Activated CD4-positive, alpha-beta T cell treated with anti-CD3 and anti-CD28 coated beads for 1 hour (primary cell): Measurements from ENCODE around the gene NELFE.
A peak's percentile ranks its signal among the peaks of the same experiment; 100 is the strongest.

ENCODE experiments used
- DNase-seq: peaks from one replicate; pipeline ENCODE4 v3.0.0-alpha.2; 2020

NELFE gene

DNA sequence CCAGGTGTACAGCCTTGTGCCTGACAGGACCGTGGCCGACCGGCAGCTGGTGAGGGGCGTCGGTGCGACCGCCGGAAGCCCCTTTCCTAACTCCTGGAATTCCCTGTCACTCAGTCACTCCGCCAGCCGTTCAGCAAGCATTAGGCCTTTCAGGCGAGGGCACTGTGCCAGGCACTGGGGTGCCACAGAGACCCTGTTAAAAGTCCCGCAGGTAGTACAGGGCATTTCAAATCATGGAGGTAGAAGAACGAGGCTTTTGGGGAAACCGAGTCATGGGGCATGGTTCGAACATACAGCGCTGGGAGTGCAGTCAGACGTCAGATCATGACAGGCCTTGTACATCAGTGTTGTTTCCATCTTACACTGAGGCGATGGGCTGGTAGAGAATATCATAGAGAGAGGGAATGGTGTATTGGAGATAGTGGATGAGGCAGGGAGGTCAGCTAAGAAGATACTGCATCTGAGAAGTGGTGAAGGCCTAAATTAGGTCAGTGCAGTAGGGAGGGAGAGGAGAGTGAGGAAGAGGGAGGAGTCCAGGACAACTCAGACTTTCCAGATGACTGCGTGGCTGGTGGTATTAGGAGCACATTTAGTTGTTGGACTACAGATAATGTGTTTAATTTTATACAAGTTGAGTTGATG is 14.1 kb upstream of the NELFE start:
- no peak for DNase-seq

DNA sequence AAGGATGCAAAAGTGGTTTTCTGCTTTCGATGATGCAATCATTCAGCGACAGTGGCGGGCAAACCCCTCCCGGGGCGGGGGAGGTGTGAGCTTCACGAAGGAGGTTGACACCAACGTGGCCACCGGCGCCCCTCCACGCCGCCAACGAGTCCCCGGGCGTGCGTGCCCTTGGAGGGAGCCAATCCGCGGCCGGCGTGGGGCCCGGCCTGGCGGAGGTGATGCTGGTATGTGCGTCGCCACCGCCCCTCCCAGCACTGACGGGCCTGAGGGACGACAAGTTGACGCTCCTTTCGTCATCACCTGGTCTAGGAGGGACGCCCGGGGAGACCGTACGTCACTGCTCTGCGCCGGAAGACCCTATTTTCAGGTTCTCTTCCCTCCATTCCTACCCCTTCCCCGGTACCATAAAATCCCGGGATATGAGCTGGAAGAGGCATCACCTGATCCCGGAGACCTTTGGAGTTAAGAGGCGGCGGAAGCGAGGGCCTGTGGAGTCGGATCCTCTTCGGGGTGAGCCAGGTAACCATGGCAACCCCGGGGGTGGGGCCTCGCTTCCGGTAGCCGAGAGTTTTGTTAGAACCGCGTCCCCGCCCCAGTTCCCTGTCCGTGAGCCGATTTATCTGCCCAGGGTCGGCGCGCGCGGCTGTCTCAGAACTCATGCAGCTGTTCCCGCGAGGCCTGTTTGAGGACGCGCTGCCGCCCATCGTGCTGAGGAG is 13.4 kb upstream of the NELFE start, which contains the start of gene DXO:
Gene DXO, minus strand, starts transcription at position 146 of the 716 bp plus-strand sequence. CDS start 463 bp downstream, outside the sequence.
- DNase-seq, result peak; percentile 94

DNA sequence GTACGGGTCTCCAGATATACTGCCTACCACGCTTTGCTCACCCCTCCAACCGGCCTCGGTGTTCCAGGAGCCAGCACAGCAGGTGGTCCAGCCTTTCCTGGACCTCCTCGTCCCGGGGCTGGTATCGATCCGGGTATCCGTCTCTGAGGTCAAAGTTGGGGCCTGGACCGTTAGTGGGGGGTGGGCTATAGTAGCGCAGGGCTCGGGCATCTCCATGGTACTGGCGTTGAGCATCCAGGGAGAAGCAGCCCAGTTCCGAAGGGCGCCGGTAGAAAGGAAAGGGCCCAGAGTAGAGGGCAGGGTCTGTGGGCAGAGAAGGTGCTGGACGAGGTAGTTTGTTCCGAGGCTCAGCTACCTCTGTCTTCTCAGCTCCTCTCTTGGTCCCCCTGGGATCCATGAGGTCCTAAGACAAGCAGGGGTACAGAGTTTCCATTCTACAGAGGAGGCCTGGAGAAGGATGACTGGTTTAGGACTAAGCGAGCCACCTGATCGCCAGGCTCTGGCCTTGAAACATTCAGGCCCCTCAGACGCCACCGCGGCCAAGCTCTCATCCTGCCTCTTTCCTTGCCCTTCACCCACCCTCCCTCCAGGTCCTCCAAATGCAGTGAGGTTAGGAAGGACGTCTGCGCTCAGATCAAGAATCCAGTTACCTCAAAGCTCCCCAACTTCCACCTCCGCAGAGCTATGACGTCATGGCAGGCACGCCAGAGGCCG is 12.7 kb upstream of the NELFE start:
- DNase-seq, result no peak

DNA sequence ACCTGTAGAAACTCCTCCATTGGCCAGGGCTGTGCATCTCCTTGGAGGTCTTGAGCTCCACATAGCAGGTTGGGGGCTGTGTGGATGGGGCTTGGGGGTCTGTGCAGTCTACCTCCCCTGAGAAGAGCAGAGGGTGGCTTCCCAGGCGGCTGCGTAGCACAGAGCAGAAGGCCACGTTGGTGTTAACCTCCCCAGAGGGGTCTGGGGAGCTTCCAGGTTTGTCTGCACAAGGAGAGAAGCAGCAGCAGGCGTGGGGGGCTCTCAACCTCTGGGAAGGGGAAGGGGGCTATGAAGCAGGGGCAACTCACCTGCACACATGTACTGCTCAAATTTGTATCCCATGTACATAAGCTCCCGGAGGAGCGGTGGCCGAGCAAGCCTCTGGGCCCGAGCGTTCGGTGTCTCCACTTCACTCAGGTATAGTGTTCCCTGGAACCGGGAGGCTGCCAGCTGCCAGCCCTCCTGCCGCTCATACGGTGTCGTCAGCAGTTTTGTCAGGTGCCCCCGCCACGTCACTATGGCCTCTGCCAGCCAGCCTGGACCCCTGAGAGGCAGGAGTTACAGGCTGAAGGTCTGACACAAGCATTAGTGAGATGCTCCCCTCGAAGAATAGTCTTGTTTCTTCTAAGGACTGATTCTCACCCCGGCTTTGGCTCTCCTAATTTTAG is 12.0 kb upstream of the NELFE start:
- DNase-seq, result no peak

DNA sequence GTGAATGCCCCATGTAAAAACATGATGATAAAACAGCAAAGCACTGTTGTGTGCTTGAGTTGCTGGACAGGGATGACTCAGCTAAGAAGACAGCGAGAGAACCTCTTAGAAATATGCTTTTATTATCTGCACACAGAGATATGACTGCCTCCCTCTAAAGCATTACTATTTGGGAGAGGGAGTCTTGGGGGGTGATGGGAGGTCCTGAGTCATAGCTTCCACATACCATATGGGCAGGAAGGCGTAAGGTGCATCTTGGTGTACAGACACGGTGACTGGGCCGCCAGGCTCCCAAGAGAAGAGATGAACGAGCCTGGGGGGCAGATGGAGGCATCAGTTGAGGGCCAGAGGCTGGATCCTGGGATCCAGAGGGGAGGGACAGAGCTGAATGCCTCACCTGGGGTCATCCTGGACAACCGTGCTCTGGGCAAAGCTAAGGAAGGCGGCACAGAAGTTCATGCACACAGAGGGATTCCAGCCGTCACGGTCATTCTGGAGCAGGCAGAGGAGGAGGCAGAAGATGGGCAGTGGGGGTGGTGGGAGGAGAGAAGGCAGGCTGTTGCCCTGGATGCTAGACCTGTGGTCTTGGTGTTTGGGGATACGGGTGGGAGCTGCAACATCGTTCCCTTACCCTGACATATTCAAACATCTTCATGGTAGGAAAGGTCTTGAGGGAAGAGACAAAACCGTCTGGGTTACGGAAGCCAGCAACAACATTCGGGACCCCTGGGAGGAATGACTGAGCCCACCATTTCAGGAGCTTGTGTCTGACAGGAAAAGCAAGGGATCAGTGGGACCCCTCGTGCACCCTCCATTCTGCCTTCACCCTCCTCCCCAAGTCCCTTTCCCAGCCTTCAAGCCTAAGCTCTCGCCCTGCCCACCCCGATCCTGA is 11.2 kb upstream of the NELFE start:
- no peak for DNase-seq

DNA sequence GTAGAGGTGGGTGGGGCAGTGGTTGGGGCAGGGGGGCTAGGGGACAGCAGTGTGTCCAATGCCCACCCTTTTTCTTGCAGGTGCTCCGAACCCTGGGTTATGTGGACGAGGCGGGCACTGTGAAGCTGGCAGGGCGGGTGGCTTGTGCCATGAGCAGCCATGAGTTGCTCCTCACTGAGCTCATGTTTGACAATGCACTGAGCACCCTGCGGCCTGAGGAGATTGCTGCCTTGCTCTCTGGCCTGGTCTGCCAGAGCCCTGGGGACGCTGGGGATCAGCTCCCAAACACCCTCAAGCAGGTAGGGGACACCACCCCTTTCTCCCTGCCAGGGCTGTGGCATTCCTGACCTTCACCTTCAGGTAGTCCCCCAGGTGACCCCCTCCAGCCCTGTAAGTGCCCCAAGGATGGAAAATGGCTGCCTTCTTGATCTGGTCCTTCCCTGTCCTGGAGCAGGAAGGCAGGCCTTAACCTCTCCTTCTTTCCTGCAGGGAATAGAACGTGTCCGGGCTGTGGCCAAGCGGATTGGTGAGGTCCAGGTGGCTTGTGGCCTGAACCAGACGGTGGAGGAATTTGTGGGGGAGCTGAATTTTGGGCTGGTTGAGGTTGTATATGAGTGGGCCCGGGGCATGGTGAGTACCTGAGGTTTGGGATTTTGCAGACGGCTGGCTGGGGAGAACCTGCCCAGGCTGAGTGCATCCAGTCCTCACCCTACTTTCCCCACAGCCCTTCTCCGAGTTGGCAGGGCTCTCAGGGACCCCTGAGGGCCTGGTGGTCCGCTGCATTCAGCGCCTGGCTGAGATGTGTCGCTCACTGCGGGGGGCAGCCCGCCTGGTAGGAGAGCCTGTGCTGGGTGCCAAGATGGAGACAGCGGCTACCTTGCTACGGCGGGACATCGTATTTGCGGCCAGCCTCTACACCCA is 10.3 kb upstream of the NELFE start:
- DNase-seq, result no peak

DNA sequence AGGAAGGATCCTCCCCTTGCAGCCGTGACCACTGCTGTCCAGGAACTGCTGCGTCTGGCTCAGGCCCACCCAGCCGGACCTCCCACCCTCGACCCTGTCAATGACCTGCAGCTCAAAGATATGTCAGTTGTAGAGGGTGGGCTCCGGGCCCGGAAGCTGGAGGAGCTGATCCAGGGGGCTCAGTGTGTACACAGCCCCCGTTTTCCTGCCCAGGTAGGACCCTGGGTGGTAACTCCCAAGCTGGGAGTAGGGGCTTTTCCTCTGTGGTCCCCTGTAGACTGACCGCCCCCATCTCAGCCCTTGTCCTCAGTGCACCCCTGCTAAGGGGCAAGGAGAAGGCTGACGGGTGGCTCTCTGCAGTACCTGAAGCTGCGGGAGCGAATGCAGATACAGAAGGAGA is 9.6 kb upstream of the NELFE start:
- DNase-seq, result no peak

DNA sequence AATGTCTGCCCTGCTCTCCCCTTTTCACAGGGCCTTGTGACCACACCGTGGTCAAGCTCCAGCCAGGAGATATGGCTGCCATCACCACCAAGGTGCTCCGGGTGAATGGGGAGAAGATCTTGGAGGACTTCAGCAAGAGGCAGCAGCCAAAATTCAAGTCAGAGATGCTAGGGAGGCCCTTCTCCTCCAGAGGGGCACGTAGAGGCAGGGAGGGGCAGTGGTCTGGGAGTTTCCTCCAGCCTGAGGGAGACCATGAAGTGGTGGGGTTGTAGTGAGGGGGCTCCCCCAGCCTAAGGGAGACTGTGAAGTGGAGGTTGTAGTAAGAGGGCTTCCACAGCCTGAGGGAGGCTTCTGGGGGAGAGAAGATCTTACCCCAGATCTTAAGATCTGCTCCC is 9.2 kb upstream of the NELFE start:
- no peak for DNase-seq

DNA sequence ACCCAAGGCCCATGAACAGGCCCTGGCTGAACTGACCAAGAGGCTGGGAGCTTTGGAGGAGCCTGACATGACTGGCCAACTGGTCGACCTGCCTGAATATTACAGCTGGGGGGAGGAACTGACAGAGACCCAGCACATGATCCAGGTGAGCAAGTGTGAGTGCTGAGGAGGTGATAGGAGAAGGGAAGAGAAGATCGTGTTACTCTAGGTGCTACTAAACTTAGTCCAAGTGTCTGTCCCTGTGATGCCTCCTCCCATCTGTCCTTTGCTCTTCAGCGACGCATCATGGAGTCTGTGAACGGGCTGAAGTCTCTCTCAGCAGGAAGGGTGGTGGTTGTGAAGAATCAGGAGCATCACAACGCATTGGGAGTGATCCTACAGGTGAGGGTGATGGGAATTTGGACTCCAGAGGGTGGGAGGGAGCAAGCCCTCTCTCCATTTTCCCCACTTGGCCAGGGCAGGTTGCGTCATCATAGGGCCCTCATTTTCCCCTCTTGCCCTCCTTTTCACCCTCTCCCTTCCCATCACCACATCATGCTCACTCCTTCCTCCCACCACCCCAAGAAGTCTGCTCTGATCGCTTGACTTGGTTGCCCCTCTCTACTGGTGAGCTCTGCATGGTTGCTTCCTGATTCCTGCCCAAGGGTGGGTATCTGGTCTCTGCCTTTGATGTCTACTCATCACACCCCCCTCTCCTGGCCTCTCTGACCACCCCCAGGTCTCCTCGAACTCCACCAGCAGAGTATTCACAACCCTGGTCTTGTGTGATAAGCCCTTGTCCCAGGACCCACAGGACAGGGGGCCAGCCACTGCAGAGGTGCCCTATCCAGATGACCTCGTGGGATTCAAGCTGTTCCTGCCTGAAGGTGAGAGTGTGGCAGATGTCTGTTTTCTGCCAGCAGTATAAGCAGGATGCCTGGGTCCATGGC is 8.5 kb upstream of the NELFE start:
- DNase-seq, result no peak

DNA sequence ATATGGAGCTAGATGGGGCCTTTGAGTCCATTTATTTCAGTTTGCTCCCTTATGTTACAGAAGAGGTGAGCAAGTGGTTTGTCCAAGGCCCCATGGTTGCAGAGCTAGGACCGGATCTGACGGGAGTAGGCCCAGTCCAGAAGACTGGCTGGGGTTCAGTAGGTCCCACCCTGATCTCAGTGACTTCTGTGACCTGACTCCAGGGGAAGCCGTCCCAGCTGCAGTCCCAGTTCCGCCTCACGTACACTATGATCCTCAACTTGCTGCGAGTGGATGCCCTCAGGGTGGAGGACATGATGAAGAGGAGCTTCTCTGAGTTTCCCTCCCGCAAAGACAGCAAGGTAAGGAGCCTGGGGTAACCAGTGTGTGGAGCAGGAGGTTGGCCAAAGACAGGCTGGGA is 7.7 kb upstream of the NELFE start:
- DNase-seq, result no peak

DNA sequence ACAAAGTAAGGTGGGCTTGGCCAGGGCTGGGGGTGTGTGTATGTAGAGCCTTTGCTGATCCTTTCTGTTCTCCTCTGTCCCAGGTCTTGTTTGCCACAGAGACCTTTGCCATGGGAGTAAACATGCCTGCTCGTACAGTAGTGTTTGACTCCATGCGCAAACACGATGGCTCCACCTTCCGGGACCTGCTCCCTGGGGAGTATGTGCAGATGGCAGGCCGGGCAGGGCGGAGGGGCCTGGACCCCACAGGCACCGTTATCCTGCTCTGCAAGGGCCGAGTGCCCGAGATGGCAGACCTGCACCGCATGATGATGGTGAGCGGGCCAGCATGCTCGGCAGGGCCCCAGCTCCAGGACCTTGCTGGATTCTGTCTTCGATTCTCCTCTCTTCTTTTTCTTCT is 6.9 kb upstream of the NELFE start:
- no peak for DNase-seq

DNA sequence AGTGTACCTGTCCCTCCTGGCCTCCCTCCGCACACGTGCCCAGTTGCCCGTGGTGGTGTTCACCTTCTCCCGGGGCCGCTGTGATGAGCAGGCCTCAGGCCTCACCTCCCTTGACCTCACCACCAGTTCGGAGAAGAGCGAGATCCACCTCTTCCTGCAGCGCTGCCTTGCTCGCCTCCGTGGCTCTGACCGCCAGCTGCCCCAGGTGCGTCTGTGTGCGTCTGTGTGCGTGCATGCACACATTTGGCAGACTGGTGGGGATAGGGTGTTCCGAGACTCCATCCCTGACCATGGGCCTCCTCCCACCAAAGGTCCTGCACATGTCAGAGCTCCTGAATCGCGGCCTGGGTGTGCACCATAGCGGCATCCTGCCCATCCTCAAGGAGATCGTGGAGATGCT is 5.2 kb upstream of the NELFE start:
- DNase-seq, result no peak

DNA sequence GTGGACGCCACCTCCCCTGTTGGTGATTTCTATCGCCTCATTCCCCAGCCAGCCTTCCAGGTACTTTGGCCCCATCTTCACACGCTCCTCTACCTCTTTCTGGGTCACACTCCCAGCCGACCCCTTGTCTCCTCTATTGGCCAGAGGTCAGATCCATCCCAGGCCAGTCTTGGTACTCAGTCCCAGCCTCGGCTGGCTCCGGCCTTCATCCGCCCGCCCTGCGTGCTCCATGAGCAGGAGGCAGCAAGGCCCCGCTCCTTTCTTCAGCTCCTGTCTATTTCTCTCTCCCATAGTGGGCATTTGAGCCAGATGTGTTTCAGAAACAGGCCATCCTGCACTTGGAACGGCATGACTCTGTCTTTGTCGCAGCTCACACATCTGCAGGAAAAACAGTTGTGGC is 2.8 kb upstream of the NELFE start:
- DNase-seq, result no peak

DNA sequence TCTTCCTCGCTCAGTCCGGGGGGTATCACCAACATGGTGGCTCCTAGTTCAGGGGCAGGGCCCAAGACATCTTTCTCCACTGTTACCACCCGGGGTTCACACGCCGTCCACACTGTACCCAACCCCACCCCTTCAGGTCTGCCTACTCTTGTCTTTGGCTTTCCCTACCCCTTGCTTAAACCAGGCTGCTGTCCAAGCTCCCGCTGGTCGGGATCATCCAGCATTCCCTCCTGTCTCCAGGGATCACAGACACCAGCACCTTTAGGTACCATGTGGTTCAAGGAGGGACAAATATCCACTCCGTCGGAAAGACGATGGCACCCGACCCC is 395 bp downstream of the NELFE start:
- DNase-seq, result no peak

DNA sequence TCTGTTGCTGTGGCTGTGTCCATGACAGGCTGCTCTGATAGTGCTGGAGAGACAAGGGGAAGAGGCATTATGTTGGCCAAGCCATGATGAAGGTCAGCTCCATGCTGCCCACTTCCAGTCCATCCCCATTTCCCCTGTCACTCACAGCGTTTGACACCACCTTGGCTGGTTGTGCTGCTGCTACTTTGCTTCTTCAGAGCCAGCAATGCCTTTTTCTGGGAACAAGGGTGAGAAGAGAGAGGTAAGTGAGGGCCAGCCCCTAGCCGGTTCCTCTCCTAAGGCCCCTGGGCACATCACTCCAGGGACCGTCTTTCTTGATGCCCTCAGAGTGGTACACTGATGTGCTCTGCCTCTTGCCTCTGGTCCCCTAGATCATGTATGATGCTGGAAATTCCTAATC is 2.0 kb downstream of the NELFE start:
- DNase-seq, result no peak

DNA sequence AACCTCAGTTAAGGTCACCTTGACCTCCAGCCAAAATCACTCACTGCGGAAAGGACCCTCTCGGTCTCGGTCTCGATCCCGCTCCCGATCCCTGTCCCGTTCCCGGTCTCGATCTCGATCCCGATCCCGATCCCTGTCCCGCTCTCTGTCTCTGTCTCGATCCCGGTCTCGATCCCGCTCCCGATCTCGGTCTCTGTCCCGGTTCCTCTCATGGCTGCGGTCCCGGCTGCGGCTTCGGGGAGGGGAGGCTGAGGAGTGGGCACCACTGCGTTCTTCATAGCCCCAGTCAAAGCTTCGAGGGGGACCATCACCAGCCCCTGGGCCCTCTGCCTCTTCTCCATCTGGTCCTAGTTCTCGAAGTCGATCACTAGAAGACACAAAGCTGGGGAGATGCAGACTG is 4.3 kb downstream of the NELFE start:
- DNase-seq, result no peak

DNA sequence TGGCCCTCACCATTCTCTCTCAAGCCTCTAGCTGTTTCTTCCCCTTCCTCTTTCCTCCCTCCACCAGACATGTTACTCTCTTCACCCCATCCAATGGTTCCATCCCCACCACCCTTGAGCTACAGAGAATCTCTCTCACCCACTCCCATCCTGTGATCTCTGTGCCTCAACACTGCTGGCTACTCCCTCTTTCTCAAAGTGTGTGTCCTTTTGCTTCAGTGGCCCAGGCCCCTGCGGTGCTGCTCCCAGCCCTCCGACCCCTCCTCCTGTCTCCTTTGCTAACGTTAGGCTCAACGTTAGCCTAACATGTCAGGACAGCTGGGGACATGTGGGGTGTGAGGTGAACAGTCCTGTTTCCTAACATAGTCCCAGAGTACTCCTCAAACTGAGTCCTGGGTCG is 5.9 kb downstream of the NELFE start:
- DNase-seq, result no peak

DNA sequence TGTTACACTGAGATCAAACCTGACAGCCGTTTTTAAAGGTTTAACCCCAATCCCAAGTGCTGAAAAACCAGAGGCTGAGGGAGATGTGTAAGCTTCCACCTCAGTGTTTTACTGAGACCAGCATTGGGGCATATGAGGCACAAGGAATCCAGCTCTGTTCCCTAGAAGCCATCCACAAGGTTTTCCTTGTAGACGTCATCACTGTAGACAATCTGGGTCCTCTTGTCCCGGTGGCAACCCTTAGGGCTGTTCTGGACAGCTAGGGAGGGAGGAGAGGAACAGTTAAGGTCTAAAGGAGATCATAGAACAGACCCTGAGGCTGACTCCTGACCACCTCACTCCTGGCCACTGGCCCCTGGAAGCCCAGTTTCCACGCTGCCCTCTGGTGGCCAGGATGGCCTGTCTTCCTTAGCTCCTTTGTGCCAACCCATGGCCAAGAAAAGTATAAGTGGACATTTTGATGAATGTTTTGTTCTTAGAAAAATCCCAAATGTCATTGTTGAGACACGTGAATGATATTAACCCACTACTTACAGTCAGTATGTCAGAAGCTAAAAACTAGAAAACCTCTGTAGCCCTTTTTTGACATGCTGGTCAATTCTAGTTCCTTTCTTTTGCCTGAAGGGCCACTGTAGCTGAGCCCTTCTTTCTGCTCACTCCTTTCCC is 6.5 kb downstream of the NELFE start:
- DNase-seq, result no peak

DNA sequence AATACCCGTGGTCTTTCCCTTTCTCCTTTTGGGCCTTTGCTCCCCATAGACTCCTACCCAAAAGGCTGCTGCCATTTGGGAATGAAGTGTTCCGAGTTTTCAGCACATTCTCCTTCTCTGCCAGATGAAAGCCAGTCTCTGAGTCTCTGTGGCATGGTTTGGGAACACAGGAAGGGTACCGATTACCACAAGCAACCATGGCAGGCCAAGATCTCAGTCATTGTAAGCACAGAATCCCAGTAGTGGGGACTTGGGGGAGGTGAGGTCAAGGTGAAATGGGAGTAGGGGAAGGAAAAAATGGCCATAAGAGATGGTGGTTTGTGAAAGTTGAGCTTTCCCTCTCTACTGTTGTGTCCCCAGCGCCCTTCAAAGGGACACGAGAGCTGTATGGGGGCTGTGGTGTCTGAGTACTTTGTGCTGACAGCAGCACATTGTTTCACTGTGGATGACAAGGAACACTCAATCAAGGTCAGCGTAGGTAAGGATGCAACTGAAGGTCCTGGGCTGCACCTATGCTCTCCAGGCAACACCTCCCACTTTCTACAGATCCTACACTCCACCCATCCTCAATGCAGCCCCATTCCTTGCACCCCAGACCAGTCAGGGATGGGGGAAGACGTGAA is 8.7 kb downstream of the NELFE start:
- no peak for DNase-seq
